GM21619 (cell line): ENCODE data around the gene SEPTIN10.
"Not testable (repeated sequence)": the region's sequence is repeated elsewhere in the genome, so short reads cannot be mapped to it uniquely, and the experiment has no call there.

Source experiments
- ATAC-seq: cut with Tn5 transposase; IDR thresholded peaks from one replicate; pipeline ENCODE4 v1.9.1; 2021; ENCODE audit not compliant: unreplicated experiment

The SEPTIN10 gene

DNA sequence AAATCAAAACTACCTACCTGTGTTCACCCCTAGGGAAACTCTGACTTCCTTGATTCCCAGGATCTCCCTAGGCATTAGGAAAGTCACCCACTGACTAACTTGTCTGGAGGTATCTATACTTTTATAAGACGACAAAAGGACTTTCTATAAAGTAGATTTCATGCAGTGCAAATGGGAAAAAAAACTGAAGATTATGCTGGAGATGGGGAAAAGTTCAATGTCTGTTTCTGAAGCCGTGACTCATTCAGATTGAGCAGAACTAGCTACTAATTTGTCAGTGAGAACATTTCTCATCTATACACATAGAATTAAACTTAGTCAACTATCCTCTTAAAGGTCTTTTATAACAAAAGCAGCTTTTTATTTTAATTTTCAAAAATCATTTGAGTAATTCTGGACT is 6.0 kb downstream of the SEPTIN10 start:
- ATAC-seq = no peak

DNA sequence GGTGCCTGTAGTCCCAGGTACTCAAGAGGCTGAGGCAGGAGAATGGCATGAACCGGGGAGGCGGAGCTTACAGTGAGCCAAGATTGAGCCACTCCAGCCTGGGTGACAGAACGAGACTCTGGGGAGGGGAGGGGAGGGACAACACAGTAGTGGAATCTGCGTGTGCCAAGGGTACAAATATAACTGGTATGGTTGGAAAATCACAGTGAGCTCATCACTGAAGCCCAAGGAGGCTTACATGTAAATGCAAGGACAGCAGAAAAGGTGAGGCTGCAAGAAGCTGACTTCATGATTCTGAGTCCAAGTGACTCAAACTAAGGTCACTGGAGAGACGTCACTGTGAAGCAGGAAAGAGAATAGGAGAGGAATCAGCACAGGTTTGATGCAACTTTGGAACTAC is 9.2 kb downstream of the SEPTIN10 start:
- no peak for ATAC-seq

DNA sequence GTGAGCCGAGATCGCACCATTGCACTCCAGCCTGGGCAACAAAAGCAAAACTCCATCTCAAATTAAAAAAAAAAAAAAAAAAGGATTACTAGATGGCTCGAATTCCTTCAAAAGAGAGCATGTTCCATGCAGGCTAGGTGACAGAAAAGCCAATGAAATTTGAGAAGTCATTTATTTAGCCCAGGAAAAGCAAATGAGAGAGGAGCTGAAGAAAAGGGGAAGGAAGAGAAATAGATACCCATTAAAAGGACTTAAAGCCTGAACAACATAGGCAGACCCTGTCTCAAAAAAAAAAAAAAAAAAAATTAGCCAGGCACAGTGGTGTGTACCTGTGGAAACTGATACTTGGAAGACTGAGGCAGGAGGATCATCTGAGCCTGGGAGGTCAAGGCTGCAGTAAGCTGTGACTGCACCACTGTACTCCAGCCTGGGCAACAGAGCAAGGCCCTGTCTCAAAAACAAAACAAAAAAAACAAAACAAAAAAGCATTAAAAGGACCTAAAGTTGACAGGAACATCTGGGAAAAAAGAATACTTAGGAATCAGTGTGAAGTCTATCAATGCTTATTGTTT is 11.1 kb downstream of the SEPTIN10 start:
- no peak for ATAC-seq

DNA sequence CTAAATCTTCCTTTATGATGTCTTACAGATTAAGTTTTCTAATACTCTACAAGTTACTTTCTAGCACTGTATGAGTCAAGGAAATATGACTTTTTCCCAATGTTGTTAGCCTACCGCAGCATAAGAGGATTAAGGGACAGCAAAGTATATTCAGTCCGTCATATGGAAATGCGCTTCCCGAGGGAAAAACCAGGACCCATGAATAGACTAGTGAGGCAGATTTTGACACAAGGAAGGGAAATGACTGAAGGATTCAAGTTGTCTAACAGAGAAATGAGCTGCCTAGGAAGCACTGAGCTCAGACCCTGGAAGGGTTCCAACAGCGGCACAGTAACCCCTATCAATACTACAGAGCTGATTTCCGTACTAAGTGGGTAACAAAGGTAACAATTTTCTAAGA is 12.0 kb downstream of the SEPTIN10 start:
- no peak for ATAC-seq

DNA sequence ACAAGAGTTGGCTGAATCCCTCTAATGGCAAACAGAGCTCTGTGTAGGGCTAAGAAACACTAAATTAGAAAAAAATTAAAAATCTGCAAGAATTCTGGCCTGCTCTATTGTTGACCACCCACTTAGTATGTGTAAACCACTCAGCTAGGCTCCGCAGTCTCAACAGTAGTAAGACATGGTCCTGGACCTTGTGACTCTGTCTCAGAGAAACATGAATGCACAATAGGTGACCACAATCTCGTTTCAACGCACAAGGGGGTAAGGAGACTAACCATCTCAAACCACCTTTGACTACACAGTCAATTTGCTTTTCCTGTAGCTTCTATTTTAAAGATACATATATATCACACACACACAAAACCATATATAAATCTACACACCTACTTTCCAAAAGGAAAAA is 16.5 kb downstream of the SEPTIN10 start:
- ATAC-seq = no peak

DNA sequence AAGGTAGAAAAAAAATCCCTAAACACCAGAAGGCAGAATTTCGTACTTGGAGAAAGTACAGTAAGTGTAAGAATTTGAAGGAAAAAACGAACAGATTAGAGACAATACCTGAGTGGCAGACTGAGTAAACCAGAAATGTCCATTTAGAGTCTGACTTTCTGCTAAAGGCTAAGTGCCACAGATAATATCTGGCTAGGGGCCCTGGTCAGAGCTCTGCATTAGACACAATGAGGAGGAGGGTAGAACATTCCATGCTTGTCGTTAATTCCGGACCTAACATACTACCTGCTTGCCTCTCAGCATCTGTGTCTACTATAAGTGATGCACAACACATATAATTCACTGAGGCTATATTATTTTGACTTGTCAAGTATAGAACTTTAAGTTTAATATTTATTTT is 18.1 kb downstream of the SEPTIN10 start:
- no peak for ATAC-seq

DNA sequence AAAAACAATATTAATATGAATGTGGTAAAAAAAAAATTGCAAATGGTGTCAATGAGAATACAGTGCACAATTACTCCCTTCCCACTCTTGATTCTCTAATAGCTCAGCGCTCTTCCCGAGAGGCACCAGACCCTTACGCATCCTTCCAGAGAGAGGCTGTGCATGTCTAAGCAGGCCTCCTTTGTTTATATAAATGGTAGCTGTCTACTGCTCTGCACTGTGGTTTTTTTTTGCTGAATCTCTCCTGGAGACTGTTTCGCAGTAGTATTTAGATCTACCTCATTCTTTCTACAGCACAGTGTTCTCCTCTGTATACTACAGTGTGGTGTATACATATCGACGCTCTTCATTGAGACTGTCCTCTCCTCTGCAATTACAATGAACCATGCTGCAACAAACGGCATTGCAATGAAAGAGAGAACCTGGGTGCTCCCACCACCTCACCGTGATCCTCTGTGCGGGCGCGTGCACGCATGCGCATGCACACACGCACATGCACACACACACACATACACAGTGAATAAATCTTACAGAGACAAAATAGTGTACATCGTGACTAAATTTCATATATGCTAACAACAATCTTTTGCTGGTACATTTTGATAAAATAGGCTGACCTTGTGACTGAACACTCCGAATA is 19.4 kb downstream of the SEPTIN10 start:
- ATAC-seq = no peak

DNA sequence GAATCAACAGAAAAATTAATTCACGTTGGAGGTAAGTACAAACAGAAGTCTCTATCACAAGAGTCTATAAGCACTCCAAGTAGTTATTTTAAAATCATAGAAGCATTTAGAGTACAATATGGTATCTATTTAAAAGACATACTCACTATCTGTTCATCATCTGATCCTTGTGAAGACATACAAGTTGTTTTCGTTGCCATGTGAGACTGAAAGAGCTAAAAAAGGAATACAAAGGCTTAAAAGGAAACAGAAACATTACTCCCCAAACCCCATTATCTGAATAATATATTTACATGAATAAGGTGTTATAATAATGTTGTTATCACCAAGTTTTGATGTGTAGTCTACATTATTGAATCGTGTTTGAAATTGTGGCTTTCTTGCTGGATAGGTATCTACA is 20.9 kb downstream of the SEPTIN10 start:
- ATAC-seq = no peak

DNA sequence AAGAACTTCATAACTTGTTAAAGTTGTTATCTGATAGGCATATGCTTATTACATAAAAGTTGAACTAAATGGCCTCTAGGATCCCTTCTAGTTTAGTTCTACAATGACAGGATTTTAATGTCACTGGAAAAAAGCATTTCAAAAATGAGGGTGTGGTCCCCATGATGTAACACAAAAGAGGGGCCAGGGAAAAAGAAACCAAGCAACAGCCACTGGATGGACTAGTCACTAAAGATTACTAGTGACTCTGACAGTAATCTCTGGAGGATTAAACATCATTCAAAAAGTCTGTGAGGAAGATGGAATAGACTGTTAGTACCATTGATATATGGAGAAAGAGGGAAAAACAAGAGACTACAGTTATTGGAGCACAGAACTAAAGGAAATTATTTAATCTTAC is 22.6 kb downstream of the SEPTIN10 start:
- ATAC-seq = no peak

DNA sequence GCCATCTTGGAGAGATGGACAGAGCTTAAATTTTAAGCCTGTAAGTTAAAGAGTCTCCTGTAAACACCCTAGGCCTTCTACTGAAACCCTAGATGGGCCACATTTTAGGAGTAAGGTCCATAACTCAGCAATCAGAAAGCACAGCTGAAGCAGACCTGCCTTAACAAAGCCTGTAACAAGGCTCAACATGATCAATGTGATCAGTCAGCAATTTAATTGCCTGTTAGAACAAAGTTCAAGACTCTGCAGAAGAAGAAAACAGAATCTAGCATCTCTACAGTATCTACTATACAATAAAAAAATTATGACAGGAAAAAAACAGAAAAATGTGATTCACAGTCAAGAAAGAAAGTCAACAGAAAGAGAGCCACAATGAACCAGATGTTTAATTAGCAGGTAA is 27.1 kb downstream of the SEPTIN10 start:
- no peak for ATAC-seq

DNA sequence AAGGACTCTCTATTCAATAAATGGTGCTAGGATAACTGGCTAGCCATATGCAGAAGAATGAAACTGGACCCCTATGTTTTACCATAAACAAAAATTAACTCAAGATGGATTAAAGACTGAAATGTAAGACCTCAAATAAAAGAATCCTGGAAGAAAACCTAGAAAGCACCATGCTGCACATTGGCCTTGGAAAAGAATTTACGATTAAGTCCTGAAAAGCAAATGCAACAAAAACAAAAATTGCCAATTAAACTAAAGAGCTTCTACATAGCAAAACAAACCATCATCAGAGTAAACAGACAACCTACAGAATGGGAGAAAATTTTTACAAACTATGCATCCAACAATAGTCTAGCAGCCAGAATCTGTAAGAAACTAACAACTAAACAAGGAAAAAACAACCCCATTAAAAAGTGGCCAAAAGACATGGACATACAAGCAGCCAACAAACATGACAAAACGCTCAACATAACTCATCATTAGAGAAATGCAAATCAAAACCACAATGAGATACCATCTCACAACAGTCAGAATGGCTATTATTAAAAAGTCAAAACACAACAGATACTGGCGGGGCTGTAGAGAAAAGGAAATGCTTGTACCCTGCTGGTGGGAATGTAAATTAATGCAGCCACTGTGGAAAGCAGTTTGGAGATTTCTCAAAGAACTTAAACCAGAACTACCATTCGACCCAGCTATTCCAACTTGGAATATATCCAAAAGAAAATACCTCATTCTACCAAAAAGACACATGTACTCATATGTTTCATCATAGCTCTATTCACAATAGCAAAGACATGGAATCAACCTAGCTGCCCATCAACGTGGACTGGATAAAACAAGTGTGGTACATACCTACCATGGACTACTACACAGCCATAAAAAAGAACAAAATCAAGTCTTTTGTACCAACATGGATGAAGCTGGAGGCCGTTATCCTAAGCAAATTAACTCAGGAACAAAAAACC is 30.6 kb downstream of the SEPTIN10 start:
- peak; percentile 62 for ATAC-seq

DNA sequence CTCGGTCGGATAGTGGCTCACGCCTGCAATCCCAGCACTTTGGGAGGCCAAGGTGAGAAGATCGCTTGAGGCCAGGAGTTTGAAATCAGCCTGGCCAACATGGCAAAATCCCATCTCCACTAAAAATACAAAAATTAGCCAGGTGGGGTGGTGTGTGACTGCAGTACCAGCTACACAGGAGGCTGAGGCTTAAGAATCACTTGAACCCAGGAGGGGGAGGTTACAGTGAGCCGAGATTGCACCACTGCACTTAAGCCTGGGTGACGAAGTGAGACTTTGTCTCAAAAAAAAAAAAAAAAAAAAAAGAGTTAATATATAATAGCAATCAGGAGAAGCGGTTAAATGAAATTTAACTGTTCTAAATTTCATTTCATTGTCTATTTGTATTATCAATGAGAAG is 36.1 kb downstream of the SEPTIN10 start:
- not testable (repeated sequence) for ATAC-seq

DNA sequence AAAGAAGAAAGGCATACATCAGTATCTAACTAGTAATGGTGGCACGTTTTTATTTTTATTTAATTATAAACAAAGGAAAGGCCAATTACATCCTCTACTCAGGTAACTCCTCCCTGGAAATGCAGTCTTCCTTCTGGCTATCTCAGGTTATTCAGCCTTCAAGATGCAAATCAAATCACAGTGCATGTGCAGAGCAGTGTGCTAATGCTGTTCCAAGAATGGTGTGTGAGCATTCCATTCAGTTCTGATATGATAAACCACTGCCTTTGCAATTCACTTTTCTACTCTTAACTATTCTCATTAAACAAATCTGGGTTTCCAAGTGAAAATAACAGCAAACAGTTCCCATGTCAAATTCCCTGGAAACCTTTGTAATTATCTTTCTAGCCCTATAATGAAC is 38.4 kb downstream of the SEPTIN10 start:
- ATAC-seq = no peak

DNA sequence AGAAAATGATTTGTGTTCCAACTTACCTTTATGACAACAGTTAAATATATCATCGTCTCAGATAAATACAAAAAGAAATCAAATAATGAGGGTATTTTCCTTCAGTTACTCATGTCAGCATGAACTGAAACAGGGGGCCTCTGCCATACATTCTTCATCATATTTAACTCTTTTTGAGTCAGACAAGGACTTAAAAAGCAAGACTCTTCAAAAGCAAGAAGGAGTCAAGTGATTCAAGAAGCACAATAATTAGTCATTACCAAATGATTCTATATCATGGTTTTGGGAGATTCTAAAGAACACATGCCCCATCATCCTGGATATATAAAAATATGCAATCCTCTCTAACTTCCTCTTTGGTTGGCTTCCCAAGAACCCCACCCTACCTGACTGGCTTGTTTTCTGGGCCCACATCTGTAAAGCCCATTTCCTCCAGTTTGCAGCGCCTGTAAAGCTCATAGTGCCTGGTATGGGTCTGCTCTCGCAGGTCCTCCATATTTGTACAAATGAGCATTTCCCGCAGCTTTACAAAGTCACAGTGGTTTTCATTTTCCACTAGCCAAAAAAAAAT is 49.7 kb downstream of the SEPTIN10 start:
- ATAC-seq = no peak

DNA sequence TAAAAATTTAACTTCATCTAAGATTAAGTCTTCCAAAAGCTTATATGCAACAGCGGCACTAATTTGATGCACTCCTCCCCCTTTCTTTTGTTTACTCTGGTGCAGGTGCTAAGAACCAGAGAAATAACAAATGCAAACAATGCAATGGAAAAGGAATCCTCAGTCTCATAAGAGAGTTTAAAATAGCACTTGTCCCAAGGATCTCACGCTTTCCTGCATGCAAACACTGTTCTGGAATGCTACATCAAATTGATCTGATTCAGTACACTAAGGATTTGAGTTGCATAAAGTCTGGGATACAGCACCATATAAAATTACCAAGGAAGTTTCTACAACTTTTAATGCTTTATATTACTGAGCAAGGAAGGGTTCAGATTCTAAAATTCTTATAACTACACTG is 50.5 kb downstream of the SEPTIN10 start:
- ATAC-seq = no peak

DNA sequence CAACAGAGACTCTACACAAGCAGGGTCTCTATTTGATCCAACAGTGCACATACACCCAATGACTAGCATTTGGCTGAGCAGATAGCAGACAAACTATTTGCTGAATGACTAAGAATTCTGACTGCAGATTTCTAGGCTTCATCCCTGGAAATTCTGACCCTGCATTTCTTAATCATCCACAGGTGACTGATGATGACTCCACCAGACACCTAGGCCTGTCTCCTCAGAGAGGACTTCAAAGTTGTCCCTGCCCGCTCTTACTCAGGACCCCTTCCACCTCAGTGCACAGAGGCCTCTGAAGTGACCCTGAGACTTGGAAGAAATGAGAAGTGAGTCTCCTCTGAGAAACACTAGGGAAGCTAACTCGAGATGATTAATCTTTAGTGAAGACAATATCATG is 51.3 kb downstream of the SEPTIN10 start:
- no peak for ATAC-seq

DNA sequence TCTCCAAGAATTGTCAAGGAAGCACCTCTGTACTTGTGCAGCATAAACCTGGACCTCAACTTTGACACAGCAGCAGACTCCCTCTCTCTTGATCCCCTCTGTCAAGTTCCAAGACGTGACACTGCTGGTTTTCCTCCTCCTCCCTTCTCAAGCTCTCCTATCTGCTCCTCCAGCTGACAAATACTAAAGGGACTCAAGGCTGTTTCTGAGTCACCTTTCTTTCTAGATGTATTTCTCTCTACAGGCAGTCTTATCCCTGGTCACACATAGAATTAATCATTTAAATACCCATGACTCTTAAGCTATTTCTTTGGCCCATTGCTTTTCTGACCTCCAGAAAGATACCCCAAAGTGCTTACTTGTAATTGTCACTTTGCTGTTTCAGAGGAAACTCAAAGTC is 53.5 kb downstream of the SEPTIN10 start:
- ATAC-seq = no peak

DNA sequence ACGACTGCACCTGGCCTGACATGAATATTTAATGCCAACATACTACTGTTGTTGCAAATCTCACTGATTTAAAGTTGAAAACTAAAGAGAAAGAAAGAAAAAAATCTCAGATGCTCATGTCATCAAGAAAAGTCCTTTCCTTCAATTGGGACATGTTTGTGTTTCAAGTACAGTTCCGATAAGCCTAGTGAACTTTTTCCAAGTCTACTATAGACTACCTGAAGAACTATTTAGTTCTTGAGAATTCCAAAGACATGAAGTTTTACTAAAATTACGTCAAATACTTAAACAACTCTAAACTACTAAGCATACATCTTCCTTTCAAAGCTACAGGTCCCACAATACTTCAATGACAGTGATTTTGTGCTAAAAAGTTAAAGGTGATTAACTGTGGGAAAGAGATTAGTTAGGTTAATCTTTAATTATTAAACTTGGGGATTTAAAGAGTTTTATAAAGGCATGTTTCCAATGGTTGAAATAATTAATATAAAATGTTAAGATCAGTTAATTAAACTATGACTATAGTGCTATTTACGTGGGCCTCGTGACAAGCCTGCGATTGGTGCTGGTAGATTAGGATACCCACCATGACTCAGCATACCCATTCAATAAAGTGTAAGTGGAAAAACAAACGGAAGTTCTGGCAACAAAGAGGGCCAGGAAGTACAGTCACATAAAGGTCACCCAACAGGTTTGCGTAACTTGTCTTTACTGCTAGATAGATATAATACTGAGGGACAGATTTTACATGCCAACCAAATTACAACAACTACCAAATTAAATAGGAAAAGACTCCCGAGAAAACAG is 55.5 kb downstream of the SEPTIN10 start:
- ATAC-seq = no peak

DNA sequence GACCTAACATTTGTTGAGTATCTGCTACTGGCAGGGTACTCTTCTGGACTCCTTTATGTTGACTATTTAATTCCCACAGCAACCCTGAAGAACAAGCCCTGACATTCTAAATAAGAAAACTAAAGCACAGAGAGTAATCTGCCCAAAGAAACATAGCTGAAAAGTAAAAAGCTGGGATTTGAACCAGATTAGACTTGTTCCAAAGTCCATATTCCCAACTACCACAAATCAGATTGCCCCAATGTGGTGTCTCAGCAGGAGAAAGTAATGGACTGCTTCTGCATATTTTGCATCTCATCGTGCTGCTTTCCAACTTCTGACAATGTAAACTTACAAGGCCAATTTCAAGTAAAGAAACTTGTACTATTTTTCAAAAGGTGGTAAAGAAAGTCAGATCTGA is 56.5 kb downstream of the SEPTIN10 start:
- no peak for ATAC-seq

DNA sequence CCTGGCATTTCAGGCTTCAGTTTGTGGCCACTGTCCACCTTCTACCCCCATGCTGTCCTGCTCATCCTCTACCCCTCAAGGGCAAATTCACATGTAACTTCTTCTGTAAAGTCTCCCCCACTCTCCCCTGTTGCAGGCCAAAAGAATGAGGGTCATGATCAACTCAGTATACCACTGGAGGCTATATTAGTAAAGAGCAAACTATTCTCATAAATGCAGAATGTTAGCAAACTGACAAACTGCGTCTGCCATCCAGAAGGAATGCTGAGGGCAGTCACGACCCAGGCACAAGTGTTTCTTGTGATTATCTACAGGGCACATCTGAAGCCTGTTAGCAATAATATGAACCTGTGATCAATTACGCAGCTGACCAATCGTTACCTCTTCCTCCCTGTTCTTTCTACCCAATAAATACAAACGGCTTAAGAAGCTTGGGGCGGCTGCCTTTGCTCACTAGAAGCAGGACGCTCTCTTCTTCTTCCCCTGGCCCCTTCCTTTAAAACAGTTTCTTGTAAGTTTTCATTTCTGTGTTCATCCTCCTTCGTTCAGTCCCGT is 58.3 kb downstream of the SEPTIN10 start:
- no peak for ATAC-seq

DNA sequence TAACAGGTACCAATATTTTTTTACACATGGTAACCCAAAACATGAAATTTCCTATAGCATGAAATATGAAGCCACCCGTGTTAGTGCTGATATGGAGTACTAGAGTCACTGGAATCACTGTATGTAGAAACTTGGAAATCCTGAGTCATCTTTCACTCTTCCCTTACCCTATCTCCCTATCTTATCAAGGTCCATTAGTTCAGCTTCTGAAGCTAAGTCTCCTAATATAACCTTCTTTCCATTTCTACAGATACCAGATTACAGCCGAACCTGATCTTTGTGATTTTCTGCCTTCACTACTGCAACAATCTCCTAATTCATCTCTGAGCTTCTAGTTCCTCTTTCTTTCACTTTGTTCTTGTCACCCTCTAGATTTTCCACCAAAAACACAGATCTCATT is 59.0 kb downstream of the SEPTIN10 start:
- ATAC-seq = no peak
